Type B pancreatic cell (in vitro differentiated cells): Measurements from ENCODE around the gene CYP19A1. TPM values are rescaled to one million over a fixed set of nuclear protein-coding genes. Genes with fewer than 3 reads are reported as not detected.

Source experiments
- DNase-seq: peaks from one replicate; pipeline ENCODE4 v3.0.0; 2021; ENCODE audit warnings: mixed read lengths; ENCODE audit not compliant: unreplicated experiment; ENCODE audit errors: extremely low spot score
- H3K27ac Mint-ChIP-seq: 2 replicates; pipeline ENCODE4 v1.8.0; 2021; ENCODE audit warnings: mild to moderate bottlenecking, mixed read lengths
- H3K27me3 Mint-ChIP-seq: 2 replicates; pipeline ENCODE4 v1.8.0; 2021; ENCODE audit warnings: mixed read lengths
- H3K36me3 Mint-ChIP-seq: 2 replicates; pipeline ENCODE4 v1.8.0; 2021; ENCODE audit warnings: mixed read lengths
- H3K4me1 Mint-ChIP-seq: one replicate; pipeline ENCODE4 v1.8.0; 2021; ENCODE audit warnings: mixed read lengths; ENCODE audit not compliant: unreplicated experiment
- H3K4me3 Mint-ChIP-seq: 2 replicates; pipeline ENCODE4 v1.8.0; 2021; ENCODE audit warnings: mild to moderate bottlenecking, mixed read lengths
- H3K9me3 Mint-ChIP-seq: 2 replicates; pipeline ENCODE4 v1.8.0; 2021; ENCODE audit warnings: mixed read lengths
- CTCF ChIP-seq: fragments of 200-600 bp; sonication (generic); conservative IDR thresholded peaks from 2 replicates; pipeline ENCODE4 v1.5.0; 2021; ENCODE audit warnings: antibody characterized with exemption, mild to moderate bottlenecking
- total RNA-seq: library from RNA; stranded (reverse); gene quantifications from 2 replicates; pipeline ENCODE4 v1.2.1, GENCODE V29; 2021; ENCODE audit warnings: low replicate concordance

Gene CYP19A1
- total RNA-seq, 1 donor from 2014 or later: 1.3 TPM

- no peaks in the 10 kb centered on the region for H3K36me3 Mint-ChIP-seq
- no peaks in the 10 kb centered on the region for H3K4me1 Mint-ChIP-seq
- no peaks in the 10 kb centered on the region for H3K9me3 Mint-ChIP-seq
- no peaks in the 10 kb centered on the region for H3K27me3 Mint-ChIP-seq
- no peak for TF ChIP-seq CTCF
- no peak overlapping the region for H3K27ac Mint-ChIP-seq
- no peak overlapping the region for H3K4me3 Mint-ChIP-seq
- no peak for DNase-seq
These were observed 13.2 kb downstream of the CYP19A1 start for GRCh38 chr15:51325167-51325566.

- no peaks in the 10 kb centered on the region for H3K36me3 Mint-ChIP-seq
- no peak for TF ChIP-seq CTCF
- no peaks in the 10 kb centered on the region for H3K9me3 Mint-ChIP-seq
- H3K27me3 Mint-ChIP-seq: no peaks in the 10 kb centered on the region
- no peak overlapping the region for H3K4me3 Mint-ChIP-seq
- no peak overlapping the region for H3K27ac Mint-ChIP-seq
- DNase-seq: no peak
- H3K4me1 Mint-ChIP-seq: no peaks in the 10 kb centered on the region
These were observed 14.6 kb downstream of the CYP19A1 start for GRCh38 chr15:51323749-51324148.

- Mint-ChIP-seq H3K27ac (no peak overlapping the region), H3K4me1 (no peaks in the 10 kb centered on the region), H3K9me3 (no peaks in the 10 kb centered on the region), H3K27me3 (no peaks in the 10 kb centered on the region), H3K36me3 (no peaks in the 10 kb centered on the region), H3K4me3 (no peak overlapping the region)
- no peak for TF ChIP-seq CTCF
- DNase-seq: no peak
These were observed 15.6 kb downstream of the CYP19A1 start for GRCh38 chr15:51322621-51323296.

DNA sequence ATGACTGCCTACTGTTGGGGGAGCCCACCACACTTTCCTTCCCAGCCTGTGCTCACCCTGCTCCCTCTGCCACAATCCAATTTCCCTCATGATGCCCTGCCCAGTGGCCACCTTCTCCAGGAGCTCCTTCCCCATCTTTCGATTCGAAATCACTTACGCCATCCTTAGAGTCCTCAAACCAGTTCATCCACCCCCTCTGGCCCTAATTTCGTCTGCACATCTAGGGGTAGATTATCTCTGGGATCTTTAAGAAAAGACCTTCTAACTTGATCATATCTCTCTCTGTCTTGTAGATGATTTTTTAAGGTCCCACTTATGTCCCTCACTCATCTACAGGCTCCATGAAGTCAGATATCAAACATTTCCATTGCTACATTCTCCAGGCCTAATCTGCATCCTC, 17.1 kb downstream of the CYP19A1 start:
- Mint-ChIP-seq H3K36me3 (no peaks in the 10 kb centered on the region), H3K4me1 (no peaks in the 10 kb centered on the region), H3K9me3 (no peaks in the 10 kb centered on the region), H3K27ac (no peak overlapping the region), H3K27me3 (no peaks in the 10 kb centered on the region), H3K4me3 (no peak overlapping the region)
- TF ChIP-seq CTCF: no peak
- no peak for DNase-seq

- DNase-seq: no peak
- Mint-ChIP-seq H3K4me3 (no peak overlapping the region), H3K4me1 (no peaks in the 10 kb centered on the region), H3K27me3 (no peaks in the 10 kb centered on the region), H3K9me3 (no peaks in the 10 kb centered on the region), H3K27ac (no peak overlapping the region), H3K36me3 (no peaks in the 10 kb centered on the region)
- no peak for TF ChIP-seq CTCF
These were observed 17.6 kb downstream of the CYP19A1 start for GRCh38 chr15:51320843-51321242.

GRCh38 chr15:51319539-51319938, 18.9 kb downstream of the CYP19A1 start:
- Mint-ChIP-seq H3K36me3 (no peaks in the 10 kb centered on the region), H3K4me1 (no peaks in the 10 kb centered on the region), H3K27ac (no peak overlapping the region), H3K4me3 (no peak overlapping the region), H3K27me3 (no peaks in the 10 kb centered on the region), H3K9me3 (peaks cover 6% of the 10 kb centered on the region)
- no peak for DNase-seq
- no peak for TF ChIP-seq CTCF
